H1 (cell line): ENCODE measurements around the gene EMD. TPM values are rescaled to one million over a fixed set of nuclear protein-coding genes. Genes with fewer than 3 reads are reported as not detected.

Experiments
- CTCF ChIA-PET: fragments of 300-600 bp; sonication (Branson Sonifier 250); formaldehyde crosslinking; loops from one replicate; lab custom pipeline; 2021; ENCODE audit not compliant: partially characterized antibody; lab: Charles Lee
- POLR2A ChIA-PET: fragments of 300-600 bp; sonication (Branson Sonifier 250); formaldehyde crosslinking; loops from one replicate; lab custom pipeline; 2021; ENCODE audit warnings: inconsistent platforms; ENCODE audit not compliant: partially characterized antibody; lab: Charles Lee
- DNase-seq, 2 experiments: peaks; one replicate each; pipeline versions ENCODE4 v3.0.0 to v3.0.0-alpha.2; 2010 to 2022; ENCODE audit warnings: low spot score in 2 of 2, low read depth in 1 of 2, mixed read lengths in 1 of 2
- FAIRE-seq: peaks from 2 replicates; lab custom pipeline; 2011; peaks lifted over from hg19 to GRCh38; lab: Jason Lieb, UNC
- H2AFZ ChIP-seq: 2 replicates; pipeline ENCODE4 v1.8.1; 2012; ENCODE audit warnings: low read length, inconsistent platforms
- H2AK5ac ChIP-seq: 2 replicates; pipeline ENCODE4 v1.6.1; 2013; ENCODE audit warnings: low read depth, low read length
- H2BK120ac ChIP-seq: replicated peaks from 2 replicates; pipeline ENCODE3; 2013; ENCODE audit warnings: low read depth, low read length, inconsistent platforms
- H2BK12ac ChIP-seq: 2 replicates; pipeline ENCODE4 v1.6.1; 2013; ENCODE audit warnings: low read depth, low read length
- H2BK15ac ChIP-seq: 2 replicates; pipeline ENCODE4 v1.6.1; 2013; ENCODE audit warnings: low read length
- H2BK20ac ChIP-seq: 2 replicates; pipeline ENCODE4 v1.6.1; 2013; ENCODE audit warnings: low read length
- H2BK5ac ChIP-seq: 2 replicates; pipeline ENCODE4 v1.6.1; 2013; ENCODE audit warnings: low read depth, low read length
- H3K14ac ChIP-seq: 2 replicates; pipeline ENCODE4 v1.6.1; 2013; ENCODE audit warnings: inconsistent platforms; ENCODE audit not compliant: insufficient read length
- H3K18ac ChIP-seq: 2 replicates; pipeline ENCODE4 v1.6.1; 2013; ENCODE audit warnings: low read length; ENCODE audit errors: extremely low read depth
- H3K23ac ChIP-seq: 2 replicates; pipeline ENCODE4 v1.6.1; 2013; ENCODE audit warnings: inconsistent platforms; ENCODE audit not compliant: insufficient read length
- H3K23me2 ChIP-seq: 2 replicates; pipeline ENCODE4 v1.6.1; 2013; ENCODE audit warnings: low read depth, low read length
- H3K27ac ChIP-seq: 2 replicates; pipeline ENCODE4 v1.6.1; 2011; ENCODE audit warnings: low read depth, low read length, inconsistent platforms
- H3K27me3 ChIP-seq, 4 experiments: replicated peaks in 1 of 4; 1 replicate in 1 of 4; 2 replicates in 3 of 4; pipeline versions ENCODE4 v1.6.1 to v1.8.1; 2011 to 2013; ENCODE audit warnings: low read length in 3 of 4, mild to moderate bottlenecking in 3 of 4, inconsistent platforms in 2 of 4, mixed read lengths in 2 of 4, moderate library complexity in 1 of 4; ENCODE audit not compliant: control insufficient read depth in 3 of 4, insufficient read depth in 3 of 4; ENCODE audit errors: extremely low read depth in 1 of 4
- H3K36me3 ChIP-seq, 4 experiments: 2 replicates each; pipeline versions ENCODE4 v1.6.1 to v1.8.1; 2011 to 2013; ENCODE audit warnings: mild to moderate bottlenecking in 4 of 4, low read length in 3 of 4, moderate library complexity in 2 of 4, control low read depth in 1 of 4, inconsistent platforms in 1 of 4; ENCODE audit not compliant: insufficient read depth in 4 of 4, control insufficient read depth in 2 of 4
- H3K4ac ChIP-seq: replicated peaks from 2 replicates; pipeline ENCODE3; 2013; ENCODE audit warnings: low read length, low read depth, mixed read lengths, inconsistent platforms; ENCODE audit not compliant: insufficient read length
- H3K4me1 ChIP-seq, 4 experiments: replicated peaks in 1 of 4; 1 replicate in 1 of 4; 2 replicates in 3 of 4; pipeline versions ENCODE4 v1.6.1 to v1.8.1; 2011 to 2013; ENCODE audit warnings: low read length in 3 of 4, inconsistent platforms in 2 of 4, mixed read lengths in 1 of 4; ENCODE audit not compliant: insufficient read depth in 4 of 4, control insufficient read depth in 3 of 4
- H3K4me2 ChIP-seq, 2 experiments: 2 replicates each; pipeline versions ENCODE4 v1.6.1 to v1.8.1; 2011 to 2013; ENCODE audit warnings: low read depth in 2 of 2, low read length in 2 of 2, control low read depth in 1 of 2, inconsistent platforms in 1 of 2, mild to moderate bottlenecking in 1 of 2; ENCODE audit not compliant: insufficient read depth in 1 of 2
- H3K4me3 ChIP-seq, 4 experiments: fragments of 200-600, 300-600 bp in 1 of 4; sonication (generic), shearing (Covaris generic), sonication (Bioruptor Twin) in 1 of 4; 2 replicates each; pipeline versions ENCODE4 v1.5.1 to v1.8.1; 2011 to 2016; ENCODE audit warnings: low read length in 4 of 4, low read depth in 3 of 4, control low read depth in 2 of 4, inconsistent platforms in 2 of 4, mild to moderate bottlenecking in 2 of 4, mixed read lengths in 1 of 4, moderate library complexity in 1 of 4; ENCODE audit not compliant: insufficient read depth in 2 of 4; ENCODE audit errors: extremely low read depth in 1 of 4
- H3K56ac ChIP-seq: replicated peaks from 2 replicates; pipeline ENCODE3; 2013; ENCODE audit warnings: low read depth, mild to moderate bottlenecking, mixed read lengths, low read length, inconsistent platforms; ENCODE audit not compliant: insufficient read length
- H3K79me1 ChIP-seq: 2 replicates; pipeline ENCODE4 v1.6.1; 2013; ENCODE audit warnings: low read depth, low read length, control low read depth
- H3K79me2 ChIP-seq, 2 experiments: 2 replicates each; pipeline versions ENCODE4 v1.6.1 to v1.8.1; 2012 to 2013; ENCODE audit warnings: low read length in 2 of 2, mild to moderate bottlenecking in 2 of 2, inconsistent platforms in 1 of 2; ENCODE audit not compliant: insufficient read depth in 2 of 2, control insufficient read depth in 1 of 2
- H3K9ac ChIP-seq, 4 experiments: replicated peaks in 1 of 4; 1 replicate in 1 of 4; 2 replicates in 3 of 4; pipeline versions ENCODE4 v1.6.1 to v1.8.1; 2011 to 2013; ENCODE audit warnings: low read depth in 3 of 4, low read length in 3 of 4, control low read depth in 2 of 4, mild to moderate bottlenecking in 2 of 4, moderate library complexity in 2 of 4, inconsistent platforms in 1 of 4; ENCODE audit errors: extremely low read depth in 1 of 4
- H3K9me3 ChIP-seq, 2 experiments: 2 replicates each; pipeline versions ENCODE4 v1.6.1 to v1.8.1; 2012 to 2013; ENCODE audit warnings: mild to moderate bottlenecking in 2 of 2, moderate library complexity in 2 of 2, control low read depth in 1 of 2, inconsistent platforms in 1 of 2, low read depth in 1 of 2, low read length in 1 of 2, mixed read lengths in 1 of 2; ENCODE audit not compliant: insufficient read depth in 2 of 2
- H4K20me1 ChIP-seq, 2 experiments: replicated peaks in 1 of 2; 2 replicates each; pipeline versions ENCODE3 to v1.8.1; 2011 to 2013; ENCODE audit warnings: inconsistent platforms in 2 of 2, low read length in 2 of 2, mild to moderate bottlenecking in 1 of 2; ENCODE audit not compliant: insufficient read depth in 2 of 2, control insufficient read depth in 1 of 2
- H4K5ac ChIP-seq: 2 replicates; pipeline ENCODE4 v1.6.1; 2013; ENCODE audit warnings: low read length, low read depth, mixed read lengths, inconsistent platforms; ENCODE audit not compliant: insufficient read length
- H4K8ac ChIP-seq: 2 replicates; pipeline ENCODE4 v1.8.0; 2013; ENCODE audit warnings: mild to moderate bottlenecking, moderate library complexity, low read length, inconsistent platforms; ENCODE audit not compliant: insufficient read depth; ENCODE audit errors: extremely low read depth
- H4K91ac ChIP-seq: replicated peaks from 2 replicates; pipeline ENCODE3; 2013; ENCODE audit warnings: low read length, mixed read lengths, inconsistent platforms; ENCODE audit not compliant: insufficient read length
- CHD2 ChIP-seq: IDR thresholded peaks from 2 replicates; pipeline ENCODE4 v1.6.1; 2012; ENCODE audit warnings: low read length, improper control_type of control experiment
- EGR1 ChIP-seq: IDR thresholded peaks from 2 replicates; pipeline ENCODE4 v1.6.1; 2011; ENCODE audit warnings: low read depth, low read length, borderline replicate concordance
- EP300 ChIP-seq, 2 experiments: IDR thresholded peaks; 1 replicate in 1 of 2; 2 replicates in 1 of 2; pipeline ENCODE4 v1.6.1; 2011 to 2012; ENCODE audit warnings: low read depth in 2 of 2, low read length in 2 of 2, mild to moderate bottlenecking in 2 of 2, borderline replicate concordance in 1 of 2, inconsistent platforms in 1 of 2, moderate library complexity in 1 of 2
- HDAC6 ChIP-seq: IDR thresholded peaks from one replicate; pipeline ENCODE4 v1.7.1; 2012; ENCODE audit warnings: low read depth, mild to moderate bottlenecking, inconsistent platforms, low read length, moderate library complexity
- KDM5A ChIP-seq: fragments of 200-600 bp; IDR thresholded peaks from 2 replicates; pipeline ENCODE4 v1.7.1; 2012; ENCODE audit warnings: mild to moderate bottlenecking, low read length, inconsistent platforms, mixed read lengths
- MAFK ChIP-seq: IDR thresholded peaks from 2 replicates; pipeline ENCODE4 v1.6.1; 2012; ENCODE audit warnings: low read depth, mild to moderate bottlenecking, improper control_type of control experiment, low read length
- POLR2AphosphoS5 ChIP-seq: IDR thresholded peaks from 2 replicates; pipeline ENCODE4 v1.6.1; 2011; ENCODE audit warnings: low read depth, low read length
- TAF7 ChIP-seq: optimal IDR thresholded peaks from 2 replicates; pipeline ENCODE3; 2011; ENCODE audit warnings: low read depth, mild to moderate bottlenecking, inconsistent platforms, low read length, moderate library complexity, borderline replicate concordance
- YY1 ChIP-seq: IDR thresholded peaks from 2 replicates; pipeline ENCODE4 v1.6.1; 2011; ENCODE audit warnings: low read depth, mild to moderate bottlenecking, low read length
- WGBS, 2 experiments: shearing (Covaris generic) in 1 of 2; methylation state at CpG; one replicate each; pipeline versions ENCODE4 v1.1.6 to v1.1.7; 2013 to 2015; ENCODE audit warnings: low lambda C conversion rate in 2 of 2, mixed read lengths in 2 of 2, inconsistent platforms in 1 of 2, low coverage in 1 of 2, missing lambda C conversion rate in 1 of 2; ENCODE audit not compliant: insufficient replicate concordance in 2 of 2, insufficient coverage in 1 of 2, insufficient read length in 1 of 2; ENCODE audit errors: extremely low coverage in 1 of 2, missing lambda C conversion rate in 1 of 2; 5-methylcytosine and 5-hydroxymethylcytosine counted together
- polyA plus RNA-seq, 7 experiments: library from polyadenylated mRNA; depleted of rRNA in 3 of 7; stranded (reverse) in 5 of 7; unstranded in 2 of 7; fragments of >200 nt in 5 of 7; fragments of 200-250 nt in 2 of 7; gene quantifications; 1 replicate in 5 of 7; 2 replicates in 1 of 7; 4 replicates in 1 of 7; pipeline versions ENCODE4 v1.2.1 to v1.2.3, GENCODE V29; 2011 to 2013; ENCODE audit warnings: missing spikeins in 2 of 7, mixed read lengths in 2 of 7
- total RNA-seq: library from RNA; stranded (reverse); fragmentation: NEBNext Ultra II Directional; extraction: Animal tissue kit (Norgen Biotek cat#: 25700); gene quantifications from 2 replicates; pipeline ENCODE4 v1.2.1, GENCODE V29; 2021
- TF ChIP-seq, protein P1 (sequence below): IDR thresholded peaks from 2 replicates; pipeline ENCODE4 v1.6.1; 2011; ENCODE audit warnings: low read depth, mild to moderate bottlenecking, low read length; ENCODE audit not compliant: insufficient read depth

The EMD gene
- total and polyA plus RNA-seq, 2 of the 8 experiments (the other 6 are each of a cell fraction or from before 2014, with no cell fraction given) = 45.5 to 109 TPM

DNA sequence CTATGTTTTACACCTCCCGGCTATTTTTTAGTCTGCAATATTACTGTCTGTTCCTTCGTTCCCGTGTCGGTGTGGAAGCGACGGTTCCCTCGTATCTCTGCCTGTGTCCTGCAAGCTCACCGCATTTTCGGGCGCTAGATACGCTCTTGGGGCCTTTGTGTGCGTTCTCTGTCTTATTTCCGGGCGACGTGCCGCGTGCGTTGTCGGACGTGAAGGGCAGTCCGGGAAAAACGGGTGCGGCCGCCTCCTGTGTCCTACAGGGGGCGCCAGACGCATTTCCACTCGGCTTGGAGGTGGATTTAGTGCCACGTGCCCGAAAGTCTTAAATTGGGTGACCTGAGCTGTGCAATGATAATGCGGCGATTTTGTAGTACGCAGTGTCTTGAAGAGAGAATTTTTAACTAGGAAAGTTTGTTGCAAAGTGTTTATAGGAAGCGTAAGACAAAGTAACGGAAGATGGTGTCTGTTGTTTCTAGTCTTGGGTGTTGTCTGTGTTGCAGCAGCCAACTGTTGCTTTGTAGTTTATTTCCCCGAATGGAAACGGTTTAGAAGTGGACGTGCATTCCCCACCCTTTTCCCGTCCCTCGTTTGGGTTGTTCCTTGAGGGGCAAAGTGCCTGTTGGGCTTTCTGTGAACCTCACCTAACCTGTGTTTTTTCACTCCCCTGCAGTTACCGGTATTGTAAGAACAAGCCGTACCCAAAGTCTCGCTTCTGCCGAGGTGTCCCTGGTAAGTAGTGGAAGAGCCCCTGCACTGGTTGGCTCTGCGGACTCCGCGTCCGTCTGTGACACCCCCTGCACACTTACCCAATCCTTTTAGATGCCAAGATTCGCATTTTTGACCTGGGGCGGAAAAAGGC, 19.8 kb downstream of the EMD start:
- peak overlapping the region; percentile 25 for H4K91ac ChIP-seq
- 11% methylated on average over 45 of the region's 49 CpGs; no CpG with 5 or more reads in 1 of the 2 experiments for WGBS, 2 experiments
- TF ChIP-seq, protein P1, sequence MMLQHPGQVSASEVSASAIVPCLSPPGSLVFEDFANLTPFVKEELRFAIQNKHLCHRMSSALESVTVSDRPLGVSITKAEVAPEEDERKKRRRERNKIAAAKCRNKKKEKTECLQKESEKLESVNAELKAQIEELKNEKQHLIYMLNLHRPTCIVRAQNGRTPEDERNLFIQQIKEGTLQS = no peak
- TF ChIP-seq EP300 (IDR thresholded peaks at IDR 0.05; ENCODE audit: borderline replicate concordance in 1 of 2, low read depth in 2 of 2, low read length in 2 of 2) = no peak
- peak; percentile 3; the same call in 1 of the 2 replicates for TF ChIP-seq POLR2AphosphoS5
- no peak for TF ChIP-seq KDM5A
- TF ChIP-seq MAFK = no peak
- no peak for TF ChIP-seq YY1
- TF ChIP-seq CHD2 = no peak
- TF ChIP-seq HDAC6 = no peak
- TF ChIP-seq EGR1 = no peak
- TF ChIP-seq TAF7 = peak; percentile 45

More for the DNA sequence above, 19.8 kb downstream of the EMD start:
- no peaks in the 10 kb centered on the region for H3K27me3 ChIP-seq
- H3K27ac ChIP-seq = peak overlapping the region; percentile 95
- H3K9me3 ChIP-seq = no peaks in the 10 kb centered on the region
- peaks cover 3 to 4% of the 10 kb centered on the region in 2 experiments for H4K20me1 ChIP-seq
- H3K23me2 ChIP-seq = peaks cover 6% of the 10 kb centered on the region; the same call in 1 of the 2 replicates
- H3K56ac ChIP-seq = peak overlapping the region; percentile 83
- no peak overlapping the region for H2BK15ac ChIP-seq
- H3K4me3 ChIP-seq = peak overlapping the region; percentile 82 to 99 (median 96)
- peak overlapping the region; percentile 93 for H3K18ac ChIP-seq
- H3K14ac ChIP-seq = no peak overlapping the region
- H3K79me2 ChIP-seq = peaks cover 0 to 15% of the 10 kb centered on the region in 2 experiments; a peak in 2 of 4 replicates
- no peak overlapping the region for H2BK20ac ChIP-seq
- peak overlapping the region; percentile 62 to 99 (median 95) for H3K9ac ChIP-seq
- no peaks in the 10 kb centered on the region for H3K79me1 ChIP-seq
- peaks cover 13 to 25% (median 19%) of the 10 kb centered on the region in 4 experiments for H3K36me3 ChIP-seq
- no peak overlapping the region for H2BK120ac ChIP-seq
- peak overlapping the region; percentile 72 to 85 for H3K4me2 ChIP-seq
- FAIRE-seq (no peak), DNase-seq (peak in 1 of 2 experiments; percentile 64)
- no peak overlapping the region; the same call in 1 of the 2 replicates for H2BK12ac ChIP-seq
- no peak overlapping the region for H2AFZ ChIP-seq
- peak overlapping the region; percentile 95 for H3K4ac ChIP-seq
- ChIA-PET POLR2A (interaction anchor here (0.8 to 8.4 kb wide), 37 partner anchors 11 to 137 kb away, joined by 3 to 124 read pairs (median 5); partner anchors contain the start of genes ATP6AP1, DNASE1L1, EMD and FAM3A), CTCF (interaction anchor here (0.8 to 4.9 kb wide), 8 partner anchors 10 to 452 kb away, joined by 3 to 20 read pairs (median 4); partner anchors contain the start of genes DNASE1L1 and FLNA)
- no peak overlapping the region for H2AK5ac ChIP-seq
- H3K23ac ChIP-seq = no peak overlapping the region
- H4K5ac ChIP-seq = peak overlapping the region; percentile 53
- H2BK5ac ChIP-seq = peak overlapping the region; percentile 85
- peaks cover 0 to 6% (median 0%) of the 10 kb centered on the region in 4 experiments; a peak in 2 of 7 replicates for H3K4me1 ChIP-seq
- peak overlapping the region; percentile 90; the same call in 1 of the 2 replicates for H4K8ac ChIP-seq
